SKM-1 (cell line): ENCODE results near the gene THUMPD3.

ENCODE experiments used
- DNase-seq: peaks from one replicate; lab custom pipeline; 2025; ENCODE audit not compliant: unreplicated experiment; lab: John Stamatoyannopoulos, UW

The THUMPD3 gene

DNA sequence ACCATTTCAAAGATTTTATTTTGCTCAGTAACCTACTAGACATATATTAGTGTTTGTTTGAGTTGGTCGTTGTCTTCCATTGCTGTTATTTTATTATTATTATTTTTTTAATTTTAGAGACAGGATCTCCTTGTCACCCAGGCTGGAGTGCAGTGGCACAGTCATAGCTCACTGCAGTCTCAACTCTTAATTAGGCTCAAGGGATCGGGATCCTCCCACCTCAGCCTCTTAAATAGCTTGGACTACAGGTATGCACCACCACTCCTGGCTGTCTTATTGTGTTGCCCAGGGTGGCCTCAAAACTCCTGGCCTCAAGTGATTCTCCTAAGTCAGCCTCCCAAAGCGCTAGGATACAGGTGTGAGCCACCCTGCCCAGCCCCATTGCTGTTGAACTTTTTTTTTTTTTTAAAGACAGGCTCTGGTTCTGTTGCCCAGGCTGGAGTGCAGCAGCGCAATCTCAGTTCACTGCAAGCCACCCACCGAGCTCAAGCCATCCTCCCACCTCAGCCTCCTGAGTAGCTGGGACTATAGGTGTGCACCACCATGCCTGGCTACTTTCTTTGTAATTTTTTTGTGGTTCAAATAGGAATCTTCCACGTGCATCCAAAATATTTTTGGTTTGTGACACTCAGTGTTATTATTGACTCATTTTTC, 52.8 kb downstream of the THUMPD3 start:
- DNase-seq, result no peak

DNA sequence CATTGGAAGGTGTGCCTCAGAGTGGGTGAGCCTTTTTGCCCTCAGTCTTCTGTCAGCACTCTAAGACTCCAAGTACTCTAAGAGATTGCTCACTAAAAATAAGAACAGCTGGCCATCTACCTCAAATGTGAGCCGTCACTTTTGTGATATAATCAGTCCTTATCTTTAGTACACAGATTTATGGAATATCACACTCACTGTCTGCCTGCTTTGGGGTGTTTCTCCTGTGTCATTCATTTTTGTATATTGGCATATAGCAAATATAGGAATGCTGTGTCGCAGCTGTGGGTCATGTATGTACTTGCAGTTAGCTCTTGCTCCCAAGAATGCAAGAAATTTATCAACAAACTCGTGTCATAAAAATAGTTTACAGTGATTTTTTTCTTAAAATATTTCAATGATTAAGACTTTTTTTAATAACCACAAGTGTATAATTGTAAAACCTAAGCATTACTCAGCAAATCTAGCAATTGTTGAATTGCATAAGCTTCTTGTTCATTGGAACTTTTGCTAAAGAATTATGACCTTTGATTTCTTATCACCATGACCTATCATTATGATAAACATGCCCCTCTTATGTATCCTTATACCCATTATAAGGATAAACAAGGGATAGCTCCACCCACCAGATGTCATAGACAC, 53.4 kb downstream of the THUMPD3 start:
- no peak for DNase-seq

DNA sequence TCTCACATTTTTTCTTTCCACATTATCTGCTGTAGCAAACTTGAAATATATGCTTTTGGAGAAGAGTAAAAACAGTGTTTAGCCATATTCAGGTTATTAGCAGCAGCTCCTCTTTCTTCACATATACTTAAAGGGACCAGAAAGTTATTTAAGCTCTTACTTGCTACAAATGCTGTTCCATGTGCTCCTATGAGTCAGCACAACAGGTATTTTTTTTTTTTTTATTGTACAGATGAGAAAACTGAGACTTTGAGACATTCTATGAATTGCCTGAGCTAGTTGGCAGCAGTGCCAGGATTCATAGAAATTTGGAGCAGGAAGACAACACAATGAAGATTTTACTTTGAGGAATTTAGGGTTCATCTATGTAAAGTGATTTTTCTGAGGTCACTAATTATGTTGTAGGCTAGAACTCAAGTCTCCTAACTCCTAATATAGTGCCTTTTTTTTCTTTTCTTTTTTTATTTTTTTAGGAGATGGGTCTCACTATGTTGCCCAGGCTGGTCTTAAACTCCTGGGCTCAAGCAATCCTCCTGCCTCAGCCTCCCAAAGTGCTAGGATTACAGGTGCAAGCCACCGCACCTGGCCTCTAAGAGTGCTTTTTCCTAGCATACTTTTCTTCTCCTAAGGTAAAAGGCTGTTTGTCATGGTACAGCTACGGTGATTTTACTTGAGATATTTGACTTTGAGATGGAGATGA, 58.1 kb downstream of the THUMPD3 start:
- DNase-seq, result no peak

DNA sequence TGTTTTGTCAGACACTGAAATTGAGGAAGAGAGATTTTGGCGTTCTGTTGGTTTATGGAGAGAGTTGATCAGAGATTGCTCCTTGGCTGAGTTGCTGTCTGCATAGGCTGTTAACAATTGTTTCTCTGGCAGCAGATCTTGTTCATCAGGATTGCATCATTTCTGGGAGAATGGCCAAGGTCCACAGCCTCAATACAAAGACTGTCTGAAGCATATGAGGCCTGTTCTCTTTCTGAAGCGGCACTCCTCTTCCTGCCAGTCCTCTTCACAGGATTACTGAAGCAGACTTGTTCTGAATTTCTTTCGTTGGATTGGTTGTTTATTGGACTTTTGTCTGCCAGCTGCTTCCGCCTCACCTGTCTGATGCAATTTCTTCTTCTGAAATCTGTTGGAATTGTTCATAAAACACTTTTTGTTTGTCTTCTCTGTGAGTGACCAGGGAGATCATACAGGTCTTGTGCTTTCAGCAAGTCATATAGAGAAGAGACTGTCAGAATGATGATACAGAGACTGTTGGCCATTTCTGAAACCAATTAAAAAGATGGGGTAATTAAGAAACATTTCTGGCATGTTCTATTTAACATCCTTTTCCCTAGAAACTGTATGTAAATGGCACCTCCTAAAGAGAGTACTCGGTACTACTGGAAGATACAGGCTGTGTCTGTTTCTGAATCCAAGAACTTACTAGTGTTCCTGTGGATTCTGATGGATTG, 60.0 kb downstream of the THUMPD3 start:
- no peak for DNase-seq

DNA sequence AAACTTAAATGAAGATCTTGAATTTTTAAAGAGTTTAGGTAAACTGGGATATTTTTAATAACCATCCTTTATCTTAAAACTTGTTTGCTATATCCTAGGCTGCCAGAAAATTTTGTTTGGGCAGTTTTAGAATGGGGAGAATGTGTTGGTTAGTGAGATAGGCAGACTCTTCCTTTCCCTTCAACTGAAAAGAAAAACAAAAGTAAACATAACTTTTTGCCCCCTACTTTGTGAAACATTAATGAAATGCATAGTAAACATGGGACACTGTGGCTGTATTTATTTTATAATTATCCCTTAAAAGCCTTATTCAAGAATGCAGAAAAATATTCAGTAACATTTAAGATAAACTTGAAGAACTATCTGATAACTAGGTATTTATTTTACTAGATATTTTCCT, 65.6 kb downstream of the THUMPD3 start:
- DNase-seq, result no peak

DNA sequence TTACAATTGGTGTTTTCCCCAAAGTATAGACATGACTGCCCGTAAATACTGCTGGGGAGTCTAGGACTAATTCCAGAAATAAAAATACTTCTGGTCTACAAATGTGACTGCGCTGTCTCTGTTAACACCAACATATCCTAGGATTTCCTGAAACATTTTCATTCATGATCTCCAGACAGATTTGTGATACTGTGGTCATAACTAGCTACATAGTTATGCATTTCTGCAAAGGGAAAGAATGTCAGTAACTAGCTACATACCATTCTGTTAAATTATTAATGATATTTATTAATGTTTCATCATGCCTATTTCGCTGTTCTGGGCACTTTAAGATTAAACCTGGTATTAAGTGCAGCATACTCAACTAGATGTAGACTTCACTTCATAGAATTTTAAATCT, 67.9 kb downstream of the THUMPD3 start:
- DNase-seq, result no peak

DNA sequence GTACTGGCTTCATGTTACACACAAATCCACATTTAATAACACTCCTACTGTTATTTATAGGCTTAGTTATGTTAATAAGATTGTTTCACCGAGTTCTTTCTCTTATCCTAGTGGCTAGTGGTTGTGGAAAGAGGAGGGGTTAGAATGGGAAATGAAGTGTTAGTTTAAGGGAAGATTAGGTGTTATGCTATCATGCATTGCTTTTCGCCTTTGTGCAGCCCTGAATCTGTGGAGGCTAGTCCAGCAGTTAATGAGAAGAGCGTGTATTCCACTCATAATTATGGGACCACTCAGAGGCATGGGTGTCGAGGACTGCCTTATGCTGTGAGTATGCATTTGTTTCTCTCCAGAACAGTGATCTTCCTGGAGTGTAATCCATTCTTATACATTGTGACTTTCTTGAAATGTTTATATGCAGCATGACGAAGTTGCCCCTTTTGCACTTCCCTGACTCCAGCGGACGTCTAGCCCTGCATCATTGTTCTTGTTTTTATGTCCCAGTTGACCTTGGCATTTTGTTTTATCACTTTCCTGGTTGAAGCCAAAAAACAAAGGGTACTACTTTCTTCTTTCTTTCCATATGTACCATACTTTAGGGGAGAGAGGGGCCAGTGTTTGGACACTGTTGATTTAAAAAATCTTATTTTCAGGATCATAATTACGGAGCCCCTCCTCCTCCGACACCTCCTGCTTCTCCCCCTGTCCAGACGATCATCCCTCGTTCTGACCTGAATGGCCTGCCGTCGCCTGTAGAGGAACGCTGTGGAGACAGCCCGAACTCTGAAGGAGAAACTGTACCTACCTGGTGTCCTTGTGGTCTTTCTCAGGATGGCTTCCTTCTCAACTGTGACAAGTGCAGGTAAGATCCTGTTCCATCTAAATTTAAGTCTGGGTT, 71.0 kb downstream of the THUMPD3 start:
- DNase-seq, result no peak

DNA sequence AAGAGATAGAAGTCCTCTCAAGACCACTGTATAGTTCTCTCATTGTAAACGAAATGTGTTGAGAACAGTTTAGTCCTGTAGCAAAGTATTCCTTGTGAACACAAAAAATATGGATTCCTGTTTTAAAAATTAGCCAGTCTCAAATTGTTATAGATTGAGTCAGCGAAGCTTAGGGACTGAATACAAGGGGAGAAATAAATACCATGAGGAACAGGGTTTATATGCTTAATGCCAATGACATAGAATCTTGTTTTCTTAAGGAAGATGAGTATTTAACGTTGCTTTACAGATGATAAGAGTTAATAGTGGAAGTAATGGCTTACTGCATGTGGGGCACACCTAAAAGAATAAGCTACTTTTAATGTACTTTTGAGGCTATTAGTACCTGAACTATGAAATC, 72.5 kb downstream of the THUMPD3 start:
- DNase-seq, result no peak
